IPS DF 19.7 (cell line): ENCODE data around the gene SCUBE1.

Experiments
- DNase-seq: peaks from one replicate; pipeline ENCODE4 v3.0.0-alpha.2; 2013; ENCODE audit warnings: low read depth, low spot score

SCUBE1 gene

GRCh38 chr22:43174941-43175531 is 168.1 kb downstream of the SCUBE1 start:
- DNase-seq, result no peak

GRCh38 chr22:43173976-43174720 is 169.0 kb downstream of the SCUBE1 start:
- no peak for DNase-seq

GRCh38 chr22:43173566-43173965 is 169.6 kb downstream of the SCUBE1 start:
- no peak for DNase-seq

- no peak for DNase-seq
Observed at GRCh38 chr22:43172191-43172590, 171.0 kb downstream of the SCUBE1 start.

GRCh38 chr22:43171607-43172006 is 171.6 kb downstream of the SCUBE1 start:
- DNase-seq, result no peak

GRCh38 chr22:43171019-43171491 is 172.1 kb downstream of the SCUBE1 start:
- no peak for DNase-seq

- no peak for DNase-seq
Observed at GRCh38 chr22:43170131-43170480, 173.1 kb downstream of the SCUBE1 start.

- no peak for DNase-seq
Observed at GRCh38 chr22:43169310-43170130, 173.7 kb downstream of the SCUBE1 start.

- DNase-seq, result no peak
Observed at GRCh38 chr22:43168471-43169309, 174.5 kb downstream of the SCUBE1 start.

- no peak for DNase-seq
Observed at GRCh38 chr22:43167001-43167589, 176.1 kb downstream of the SCUBE1 start.

- DNase-seq, result no peak
Observed at GRCh38 chr22:43166132-43166930, 176.8 kb downstream of the SCUBE1 start.

GRCh38 chr22:43164636-43165035 is 178.5 kb downstream of the SCUBE1 start:
- DNase-seq, result no peak

- no peak for DNase-seq
Observed at GRCh38 chr22:43163241-43163795, 179.9 kb downstream of the SCUBE1 start.

GRCh38 chr22:43162412-43163150 is 180.6 kb downstream of the SCUBE1 start:
- no peak for DNase-seq

GRCh38 chr22:43160497-43161126 is 182.6 kb downstream of the SCUBE1 start:
- no peak for DNase-seq

GRCh38 chr22:43159484-43160178 is 183.5 kb downstream of the SCUBE1 start:
- no peak for DNase-seq

GRCh38 chr22:43158778-43159483 is 184.2 kb downstream of the SCUBE1 start:
- DNase-seq, result no peak
